RPMI8226 (cell line): ENCODE data around the gene STK40.
A peak's percentile ranks its signal among the peaks of the same experiment; 100 is the strongest.

ENCODE experiments used
- DNase-seq: peaks from one replicate; pipeline ENCODE4 v3.0.0-alpha.2; 2015

STK40 gene

DNA sequence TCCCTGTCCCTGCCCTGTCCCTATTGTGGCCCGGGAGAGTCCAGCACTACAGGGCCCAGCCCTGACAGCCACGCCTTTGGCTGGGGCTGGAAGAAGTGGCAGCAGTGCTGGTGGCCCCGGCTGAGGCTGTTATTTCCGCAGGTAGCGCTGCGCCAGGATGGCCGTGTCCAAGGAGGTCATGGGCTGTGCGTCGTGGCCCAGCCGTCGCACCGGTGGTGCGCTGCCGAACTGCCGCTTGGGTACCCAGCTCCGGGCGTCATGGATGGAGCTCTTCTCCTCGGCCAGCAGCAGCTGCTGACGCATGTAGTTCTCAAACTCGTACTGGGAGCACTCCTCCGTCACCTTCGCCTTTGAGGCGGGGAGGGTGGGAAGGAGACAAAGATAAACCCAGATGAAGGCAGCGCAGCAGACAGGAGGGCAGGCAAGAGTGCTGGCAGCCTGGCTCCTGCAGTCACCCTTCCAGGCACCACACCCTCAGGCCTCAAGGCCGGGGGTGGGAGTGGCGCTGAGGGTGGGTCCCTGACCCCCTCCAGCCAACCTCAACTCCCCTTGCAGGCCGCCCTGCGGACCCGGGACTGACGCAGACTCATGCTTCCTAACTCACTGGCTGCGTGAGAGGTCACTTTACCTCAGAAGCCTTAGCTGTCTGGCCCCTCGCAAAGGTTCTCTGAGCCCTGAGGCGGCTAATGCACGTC is 44.0 kb downstream of the STK40 start:
- DNase-seq: no peak

DNA sequence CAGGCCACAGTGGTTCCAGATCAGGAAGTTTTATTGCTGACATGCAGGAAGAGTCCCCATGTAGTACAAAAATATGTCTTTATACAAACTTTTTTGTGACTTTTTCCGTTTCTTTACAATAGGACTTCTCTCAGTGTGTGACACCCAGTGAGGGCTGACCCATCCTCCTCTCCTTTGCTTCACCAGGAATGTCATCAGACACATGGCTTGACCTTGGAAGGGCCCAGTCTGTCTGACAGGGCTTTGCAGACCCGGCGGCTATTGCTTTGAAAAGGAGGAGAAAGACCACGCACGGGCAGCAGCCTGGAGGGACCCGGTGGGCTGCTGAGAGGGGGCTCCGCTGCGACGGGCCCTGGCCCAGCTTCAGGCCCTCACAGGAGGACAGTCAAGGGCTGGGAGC is 46.1 kb downstream of the STK40 start:
- DNase-seq: no peak

DNA sequence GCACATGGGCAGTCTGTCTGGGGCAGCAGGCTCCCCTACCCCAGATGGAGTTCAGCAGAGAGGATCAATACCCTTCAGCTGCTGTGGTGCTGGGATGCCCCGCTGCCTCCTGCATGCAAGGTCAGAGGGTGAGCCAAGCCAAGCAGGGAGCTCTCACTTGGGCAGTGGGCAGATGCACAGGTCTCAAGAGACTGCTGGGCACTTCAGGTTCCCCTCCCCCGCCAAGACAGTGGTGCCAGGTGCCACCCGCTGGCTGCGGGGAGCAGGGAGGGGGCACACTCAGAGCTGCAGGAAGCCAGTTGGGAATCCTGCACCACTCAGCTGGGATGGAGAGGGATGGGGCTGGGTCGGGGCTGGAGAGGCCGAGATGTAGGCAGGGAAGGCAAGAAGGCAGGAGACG is 46.5 kb downstream of the STK40 start:
- DNase-seq: no peak

DNA sequence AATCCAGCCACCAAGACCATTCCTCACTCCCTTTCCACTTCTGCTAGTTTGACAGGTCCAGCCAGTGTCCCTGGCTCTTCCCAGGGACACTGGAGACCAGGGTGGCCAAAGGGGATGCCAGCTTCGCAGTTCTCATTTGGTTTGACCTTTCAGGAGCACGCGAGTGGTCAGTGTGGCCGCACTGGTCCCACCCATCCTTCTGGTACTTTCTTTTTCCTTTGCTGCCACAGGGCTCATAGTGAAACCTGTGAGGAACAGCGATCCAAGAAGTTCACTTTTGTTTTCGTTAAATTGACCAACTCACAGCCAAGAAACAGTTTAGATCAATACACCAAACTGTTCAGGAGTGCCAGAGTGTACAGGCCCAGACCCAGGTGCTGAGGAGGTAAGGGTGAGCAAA is 47.9 kb downstream of the STK40 start:
- DNase-seq: no peak

DNA sequence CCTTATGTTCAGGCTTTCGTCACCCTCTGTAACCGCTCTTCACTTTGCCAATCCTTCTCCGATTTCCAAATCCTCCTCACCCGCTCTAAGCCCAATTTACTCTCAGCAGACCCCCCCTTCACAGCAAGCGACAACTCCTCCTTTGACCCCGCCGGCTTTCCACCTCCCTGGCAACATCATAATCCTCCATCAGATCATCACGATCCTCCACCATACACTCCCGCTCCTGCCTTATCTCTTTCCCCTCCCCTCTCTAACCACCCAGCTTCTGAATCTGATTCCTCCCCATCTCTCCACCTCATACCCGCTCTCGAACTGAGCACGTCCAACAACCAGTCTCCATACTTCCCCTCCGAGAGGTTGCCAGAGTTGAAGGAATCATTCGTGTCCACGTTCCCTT is 54.8 kb downstream of the STK40 start:
- no peak for DNase-seq

DNA sequence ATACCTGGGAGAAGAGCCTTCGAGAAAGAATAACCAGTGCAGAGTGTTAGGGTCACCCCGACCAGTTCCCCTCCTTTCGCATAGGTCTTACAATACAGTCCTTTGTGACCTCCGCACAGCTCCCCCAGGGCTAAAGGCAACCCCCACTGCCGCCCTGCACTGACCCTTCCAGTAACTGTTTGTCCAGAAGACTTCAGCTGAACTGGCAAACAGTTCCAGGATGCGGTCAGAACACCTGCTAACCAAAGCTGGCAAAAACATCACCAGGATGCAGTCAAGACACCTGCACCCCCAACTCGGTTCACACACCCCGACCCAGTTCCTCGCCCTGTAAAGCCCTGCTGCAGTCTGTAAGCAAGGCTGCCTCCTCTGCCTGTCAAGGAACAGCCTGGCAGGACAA is 55.9 kb downstream of the STK40 start:
- DNase-seq: peak; percentile 43

DNA sequence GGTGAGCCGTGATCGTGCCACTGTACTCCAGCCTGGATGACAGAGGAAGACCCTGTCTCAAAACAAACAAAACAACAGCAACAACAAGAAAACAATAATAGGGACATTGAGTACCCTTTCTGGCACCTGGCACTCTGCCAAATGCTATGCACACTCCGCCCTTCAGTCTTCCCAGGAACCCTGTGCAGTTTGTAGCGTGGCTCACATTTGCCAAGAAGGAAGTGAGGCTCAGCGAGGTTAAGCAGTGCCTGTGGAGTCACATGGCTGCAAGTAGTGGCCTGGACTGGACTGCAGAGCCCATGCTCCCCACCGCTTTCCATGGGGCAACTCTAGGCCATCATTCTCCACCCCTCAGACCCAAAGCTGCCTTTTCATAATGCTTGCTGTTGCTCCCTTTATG is 57.0 kb downstream of the STK40 start:
- no peak for DNase-seq

DNA sequence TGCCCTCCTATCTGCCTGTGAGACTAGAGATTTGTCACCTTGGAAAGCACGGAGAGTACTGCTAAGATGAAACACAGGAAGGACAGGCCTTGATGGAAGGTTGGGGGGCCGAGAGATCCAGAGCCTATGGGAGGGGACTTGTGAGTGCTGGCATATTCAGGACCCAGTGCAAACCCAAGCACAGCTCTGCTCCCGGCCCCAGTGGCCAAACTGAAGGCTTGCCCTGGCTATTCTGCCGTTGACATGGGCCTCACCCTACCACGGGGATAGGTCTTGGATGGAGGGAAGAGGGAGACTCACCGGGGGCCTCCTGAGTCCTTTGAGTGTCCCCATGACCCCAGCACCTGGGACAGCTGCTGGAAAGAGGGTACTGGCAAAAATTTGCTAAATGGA is 57.6 kb downstream of the STK40 start:
- DNase-seq: no peak

DNA sequence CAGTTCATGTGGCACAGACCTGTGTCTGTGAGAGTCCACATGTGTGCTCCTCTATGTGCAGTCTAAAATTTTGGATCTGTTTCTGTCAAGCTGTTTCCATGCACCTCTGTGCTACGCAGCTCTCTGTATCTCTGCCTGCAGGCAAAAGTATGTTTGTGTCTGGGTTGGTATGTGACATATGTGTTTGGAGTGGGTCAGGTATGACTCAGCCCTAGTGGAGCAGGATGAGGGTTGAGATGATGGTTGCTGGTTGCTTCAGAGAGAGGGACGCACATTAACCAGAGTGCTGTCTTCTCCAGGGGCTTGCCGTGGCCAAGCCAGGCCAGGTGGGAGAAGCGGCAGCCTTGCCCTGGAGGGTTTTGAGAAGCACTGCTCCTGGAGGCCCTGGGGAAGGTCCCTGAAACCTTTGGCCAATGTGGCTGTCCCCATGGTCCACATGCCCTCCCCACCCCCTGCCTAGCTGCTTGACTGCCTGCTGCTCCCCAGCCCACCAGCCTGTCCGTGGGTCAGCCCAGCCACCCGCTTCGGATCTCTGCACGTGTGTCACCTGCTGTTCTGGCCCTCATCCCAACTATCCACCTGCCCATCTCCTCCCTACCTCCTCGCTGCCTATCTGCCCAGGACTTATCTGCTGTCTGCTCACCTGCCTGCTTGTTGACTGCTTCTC is 58.2 kb downstream of the STK40 start:
- DNase-seq: no peak

DNA sequence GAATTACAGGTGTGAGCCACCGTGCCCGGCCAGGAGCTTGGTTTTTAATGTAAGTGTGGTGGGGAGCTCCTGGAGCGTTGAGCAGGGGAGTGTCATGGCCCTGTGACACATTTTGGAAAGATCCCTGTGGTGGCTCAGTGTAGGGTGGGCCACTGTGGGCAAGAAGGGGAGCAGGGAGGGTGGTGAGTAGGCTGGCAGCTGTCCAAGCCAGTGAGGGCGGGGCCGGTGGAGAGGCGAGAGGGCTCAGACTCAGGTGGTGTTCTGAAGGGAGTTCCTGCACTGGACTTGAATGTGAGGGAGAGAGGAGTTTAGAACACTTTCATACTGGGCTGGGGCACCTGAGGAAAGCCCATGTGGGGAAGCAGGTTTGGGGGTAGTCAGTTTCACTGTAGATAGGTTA is 59.2 kb downstream of the STK40 start:
- peak; percentile 55 for DNase-seq

DNA sequence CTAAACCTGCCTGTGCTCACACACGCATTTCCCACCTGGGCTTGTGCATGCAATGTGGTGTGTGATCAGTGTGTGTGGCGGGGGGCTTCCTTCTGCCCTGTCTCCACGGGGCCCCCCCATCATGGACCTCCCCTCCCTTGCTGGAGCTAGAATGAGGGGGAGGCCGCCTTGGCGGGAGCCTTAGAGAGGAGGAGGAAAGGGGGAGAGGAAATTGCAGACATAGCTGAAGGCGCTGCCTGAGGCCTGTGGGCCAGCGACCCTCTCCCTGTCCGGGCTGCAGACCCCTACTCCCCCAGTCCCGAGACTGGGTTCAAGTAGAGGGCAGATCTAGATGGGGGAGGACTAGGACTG is 61.4 kb downstream of the STK40 start:
- no peak for DNase-seq

DNA sequence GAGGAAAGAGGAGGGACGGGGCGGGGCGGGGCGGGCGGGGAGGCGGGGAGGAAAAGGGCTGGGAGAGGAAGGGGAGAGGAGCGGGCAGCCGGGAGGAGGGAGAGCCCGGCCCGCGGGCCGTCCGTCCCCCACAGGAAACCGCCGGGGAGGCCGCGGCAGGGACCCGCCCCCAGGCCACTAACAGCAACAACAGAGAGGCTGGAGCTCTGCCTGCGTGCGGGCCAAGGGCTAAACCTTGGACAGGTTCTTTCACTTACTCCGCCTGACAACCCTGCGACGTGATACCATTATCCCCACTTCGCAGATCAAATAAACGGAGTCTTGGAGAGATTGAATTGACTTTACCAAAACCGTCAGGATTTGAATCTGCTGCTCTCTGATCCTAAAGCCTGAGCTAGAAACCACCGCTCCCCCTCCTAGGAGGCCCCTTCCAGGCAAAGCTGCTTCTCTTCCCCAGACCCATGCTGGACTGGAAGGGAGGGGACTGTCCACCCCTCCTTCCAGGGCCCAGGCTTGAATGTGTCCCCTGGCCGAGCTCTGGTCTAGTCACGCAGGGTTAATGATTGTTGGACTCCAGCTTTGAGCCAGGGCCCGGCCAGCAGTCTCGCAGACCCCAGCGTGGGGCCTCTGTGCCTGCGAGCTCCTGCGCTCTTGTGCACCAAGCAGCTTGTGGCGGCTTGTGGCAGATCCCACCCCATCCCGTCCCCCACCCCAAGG is 61.9 kb downstream of the STK40 start, which contains the start of gene EVA1B:
TSS of gene EVA1B (minus strand) at position 10 of the 717 bp plus-strand sequence. CDS start 608 bp downstream, outside the sequence.
- DNase-seq: peak; percentile 72

DNA sequence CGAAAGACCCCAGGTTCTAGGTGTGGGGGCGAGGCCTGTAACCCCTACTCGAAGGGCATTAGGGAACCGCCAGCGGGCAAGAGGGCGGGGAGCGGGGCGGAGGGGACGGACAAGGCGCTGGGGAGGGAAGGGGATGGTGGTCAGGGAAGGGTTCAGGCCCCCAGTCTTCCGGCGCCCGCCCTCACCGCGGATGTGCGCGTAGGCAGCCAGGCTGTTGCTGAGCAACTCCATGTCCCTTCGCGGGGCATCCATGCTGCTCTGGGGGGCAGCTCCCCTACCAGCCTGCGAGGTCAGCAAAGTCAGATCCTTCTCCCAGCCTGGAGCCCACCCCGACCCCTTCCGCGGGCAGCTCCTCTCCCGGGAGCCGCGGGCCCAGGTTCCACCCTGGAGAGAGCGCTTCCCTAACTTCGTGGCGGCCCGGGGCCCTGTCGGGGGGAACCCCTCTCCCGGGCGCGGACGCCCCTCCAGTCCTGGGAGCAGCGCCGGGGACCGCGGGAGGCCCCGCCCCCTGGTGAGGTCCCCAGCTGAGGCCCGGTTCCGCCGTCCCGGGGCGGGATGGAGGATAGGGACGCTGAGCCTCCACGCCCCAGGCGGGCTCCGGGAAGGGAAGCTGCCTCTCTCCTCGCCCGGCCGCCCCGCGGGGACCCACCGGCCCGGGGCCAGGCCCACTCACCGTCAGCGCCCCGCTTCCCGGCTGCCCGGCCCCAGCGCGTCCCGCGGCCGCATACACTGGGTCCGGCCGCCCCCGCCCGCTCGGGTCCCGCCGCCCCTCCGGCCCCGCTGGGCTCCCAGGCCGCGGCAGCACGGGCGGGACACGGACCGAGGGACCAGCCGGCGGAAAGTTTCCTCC is 62.7 kb downstream of the STK40 start:
- peak; percentile 32 for DNase-seq

DNA sequence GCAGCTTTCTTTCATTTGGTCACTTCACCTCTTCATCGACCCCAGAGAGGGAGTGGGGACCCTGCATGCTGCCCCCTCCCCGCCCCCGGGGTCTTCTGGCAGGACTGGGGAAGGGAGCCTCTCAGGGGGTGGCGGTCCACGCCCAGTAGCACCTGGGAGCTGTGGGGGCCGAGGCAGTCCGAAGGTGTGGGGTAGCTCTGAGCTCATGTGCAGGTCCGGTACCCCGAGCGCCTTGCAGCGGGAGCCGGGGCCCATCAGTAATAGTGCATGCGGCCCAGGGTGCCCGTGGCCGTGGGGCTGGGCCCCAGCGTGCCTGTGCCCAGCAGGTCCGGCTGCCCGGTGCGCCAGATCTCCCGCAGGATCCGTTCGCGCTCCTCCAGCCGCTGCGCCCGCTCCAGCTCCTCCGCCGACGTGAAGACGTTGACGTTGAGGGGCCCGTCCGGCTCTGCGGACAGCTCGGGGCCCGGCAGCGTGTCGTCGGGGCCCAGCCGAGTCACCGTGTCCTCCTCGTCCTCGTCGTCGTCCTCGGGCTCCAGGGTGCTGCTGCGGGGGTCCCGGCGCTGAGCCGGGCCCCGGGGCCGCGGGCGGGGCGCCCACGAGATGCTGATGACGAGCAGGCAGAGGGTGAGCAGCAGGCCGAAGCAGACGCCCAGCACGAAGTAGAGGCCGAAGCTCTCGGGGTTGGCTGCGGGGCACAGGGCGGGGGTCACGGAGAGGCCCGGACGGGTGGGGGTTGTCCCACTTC is 63.5 kb downstream of the STK40 start:
- DNase-seq: no peak

DNA sequence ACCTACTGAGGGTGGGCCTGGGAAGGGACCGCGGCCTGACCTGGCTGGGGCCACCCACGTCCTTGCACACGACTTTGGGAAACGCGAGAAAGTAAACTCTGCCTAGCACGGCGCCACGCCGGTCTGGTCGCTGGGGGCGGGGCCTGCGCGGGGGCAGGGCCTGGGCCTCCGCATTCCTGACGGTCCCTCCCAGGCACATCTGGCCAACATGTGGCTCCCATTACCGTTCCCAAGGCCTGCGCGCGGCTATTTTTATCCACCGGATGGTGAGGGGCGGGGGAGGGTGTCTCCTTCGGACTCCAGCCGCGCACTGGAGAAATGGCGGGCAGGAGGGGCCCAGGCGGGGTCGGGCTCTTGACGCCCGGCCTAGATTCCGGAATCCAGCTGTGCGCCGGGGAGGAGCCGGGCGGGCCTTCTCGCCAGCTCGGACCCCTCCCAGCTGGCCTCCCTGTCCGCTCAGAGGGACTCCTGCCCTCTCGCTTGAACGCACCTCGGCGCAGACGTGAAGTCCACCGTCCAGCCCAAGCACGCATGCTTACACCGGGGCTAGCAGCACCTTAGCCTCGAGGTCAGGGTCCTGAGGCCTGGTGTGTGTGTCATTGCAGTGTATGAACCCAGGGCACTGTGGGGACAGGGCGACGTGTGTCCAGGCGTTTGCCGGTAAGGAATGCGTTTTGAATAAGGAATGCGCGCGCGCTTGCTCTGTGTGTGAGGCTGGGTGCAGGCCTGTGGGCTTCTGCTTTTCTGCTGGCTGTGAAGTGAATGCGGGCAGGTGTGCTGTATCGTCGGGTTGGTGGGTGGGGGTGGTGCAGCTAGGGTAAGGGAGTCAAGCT is 64.4 kb downstream of the STK40 start:
- DNase-seq: peak; percentile 41

DNA sequence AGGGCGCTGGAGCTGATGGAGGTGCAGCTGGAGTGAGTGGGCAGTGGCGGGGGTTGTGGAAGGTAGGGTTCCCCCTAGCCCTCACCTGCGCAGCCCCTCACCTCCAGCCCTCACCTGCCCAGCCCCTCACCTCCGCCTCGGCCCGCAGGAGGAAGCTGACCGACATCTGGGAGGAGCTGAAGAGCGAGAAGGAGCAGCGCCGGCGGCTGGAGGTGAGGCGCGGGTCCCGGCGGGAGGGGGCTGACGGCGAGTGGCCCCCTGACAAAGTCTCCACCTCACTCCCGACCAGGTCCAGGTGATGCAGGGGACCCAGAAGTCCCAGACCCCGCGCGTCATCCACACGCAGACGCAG is 65.0 kb downstream of the STK40 start:
- no peak for DNase-seq

DNA sequence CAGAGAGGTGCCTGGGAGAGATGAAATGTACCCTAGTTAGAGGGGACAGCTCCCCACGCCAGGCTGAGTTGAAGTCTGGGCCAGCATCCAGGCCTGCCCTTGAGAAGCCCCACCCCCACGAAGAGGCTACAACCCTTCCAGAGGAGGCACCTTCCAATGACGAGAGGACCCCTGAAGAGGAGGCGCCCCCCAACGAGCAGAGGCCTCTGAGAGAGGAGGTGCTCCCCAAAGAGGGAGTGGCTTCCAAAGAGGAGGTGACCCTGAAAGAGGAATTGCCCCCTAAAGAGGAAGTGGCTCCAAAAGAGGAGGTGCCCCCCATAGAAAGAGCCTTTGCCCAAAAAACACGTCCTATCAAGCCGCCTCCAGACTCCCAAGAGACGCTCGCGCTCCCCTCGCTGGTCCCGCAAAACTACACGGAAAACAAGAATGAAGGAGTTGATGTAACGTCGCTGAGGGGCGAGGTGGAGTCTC is 65.4 kb downstream of the STK40 start:
- DNase-seq: no peak

DNA sequence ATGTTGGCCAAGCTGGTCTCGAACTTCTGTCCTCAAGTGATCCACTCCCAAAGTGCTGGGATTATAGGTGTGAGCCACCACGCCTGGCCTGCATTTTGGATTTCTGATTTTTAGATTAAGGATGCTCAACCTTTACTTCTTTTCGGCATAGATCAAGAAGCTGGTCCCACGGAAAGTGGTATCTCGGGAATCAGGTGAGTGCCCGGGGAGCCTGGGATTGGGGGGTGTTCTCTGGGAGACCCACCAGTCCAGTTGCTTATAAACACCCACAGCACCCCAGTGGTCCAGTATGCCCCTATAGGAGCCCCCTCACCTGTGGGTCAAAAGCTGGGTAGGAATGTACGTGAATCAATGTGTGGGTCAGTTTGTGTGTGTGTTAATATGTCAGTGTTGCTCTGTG is 76.3 kb downstream of the STK40 start:
- DNase-seq: no peak

DNA sequence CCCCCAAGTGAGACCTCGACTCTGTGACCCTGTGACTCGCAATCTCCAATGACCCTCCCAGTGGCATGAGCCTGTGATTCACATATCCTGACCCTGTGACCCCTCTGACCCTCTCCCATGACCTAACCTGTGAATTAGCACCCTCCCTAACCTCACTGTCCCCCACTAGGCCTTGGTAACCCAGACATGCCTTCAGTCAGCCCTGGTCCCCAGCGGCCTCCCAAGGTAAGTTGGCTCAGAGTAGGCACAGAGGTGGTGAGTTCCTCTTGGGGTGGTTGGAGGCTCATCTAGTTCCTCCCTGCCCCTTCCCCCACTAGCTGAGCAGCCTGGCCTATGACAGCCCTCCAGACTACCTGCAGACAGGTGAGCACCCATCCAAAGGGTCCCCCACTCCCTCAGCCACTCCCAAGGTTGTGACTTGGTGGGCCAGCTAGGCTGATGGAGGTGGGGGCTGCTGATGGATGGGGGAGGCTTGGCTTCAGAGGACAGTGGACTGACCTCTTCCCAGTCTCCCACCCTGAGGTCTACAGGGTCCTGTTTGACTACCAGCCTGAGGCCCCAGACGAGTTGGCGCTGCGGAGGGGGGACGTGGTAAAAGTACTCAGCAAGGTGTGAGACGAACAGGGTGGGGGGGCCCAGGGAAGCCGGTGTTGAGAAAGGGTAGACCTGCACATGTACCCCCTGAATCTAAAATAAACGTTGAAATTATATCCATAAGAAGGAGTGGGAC is 78.0 kb downstream of the STK40 start:
- no peak for DNase-seq

DNA sequence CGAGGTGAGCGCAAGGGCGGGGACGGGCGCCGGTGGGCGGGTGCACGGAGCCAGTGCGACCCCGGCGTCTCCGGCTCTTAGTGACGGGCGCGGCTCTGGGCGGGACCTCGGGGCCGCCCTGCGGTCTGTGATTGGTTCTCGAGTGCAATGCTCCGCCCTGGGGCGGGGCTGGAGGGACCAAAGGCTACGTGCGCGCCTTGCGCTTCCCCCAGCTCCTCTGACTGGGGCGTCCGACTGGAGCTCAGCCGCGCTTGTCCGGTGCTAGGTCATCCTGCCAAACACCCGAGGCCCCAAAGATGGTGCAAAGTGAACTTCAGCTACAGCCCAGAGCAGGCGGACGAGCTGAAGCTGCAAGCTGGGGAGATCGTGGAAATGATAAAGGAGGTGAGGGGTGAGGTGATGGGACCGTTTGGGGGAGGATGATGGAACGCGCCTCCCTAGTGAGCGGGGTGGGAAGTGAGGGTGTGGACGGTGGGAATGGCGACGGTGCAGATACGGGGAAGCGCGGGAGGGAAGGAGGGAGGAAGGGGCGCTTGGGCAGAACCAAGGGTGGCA is 78.7 kb downstream of the STK40 start:
- DNase-seq: peak; percentile 98
